Right kidney (tissue), 9 donors: ENCODE results near the gene CD2AP.
"Not testable (repeated sequence)": the region's sequence is repeated elsewhere in the genome, so short reads cannot be mapped to it uniquely, and the experiment has no call there.

Experiments
- DNase-seq: peaks from one replicate; pipeline ENCODE4 v3.0.0-alpha.2; 2016
- long read RNA-seq, 8 donors: transcript quantifications; one replicate each; lab custom pipeline, GENCODE V29; 2026

The CD2AP gene
- long read RNA-seq, donor 1, full-length matches to known transcripts = 4 of 38 reads
- long read RNA-seq, donor 1, partial matches to known transcripts = 34 of 38 reads
- long read RNA-seq, donor 1, other reads (novel, unspliced or antisense) = 0 of 38 reads
- long read RNA-seq, donor 2, full-length matches to known transcripts = 3 of 35 reads
- long read RNA-seq, donor 2, partial matches to known transcripts = 32 of 35 reads
- long read RNA-seq, donor 2, other reads (novel, unspliced or antisense) = 0 of 35 reads
- long read RNA-seq, donor 3, full-length matches to known transcripts = 3 of 3 reads
- long read RNA-seq, donor 3, partial matches to known transcripts = 0 of 3 reads
- long read RNA-seq, donor 3, other reads (novel, unspliced or antisense) = 0 of 3 reads
- long read RNA-seq, donor 4, full-length matches to known transcripts = 7 of 7 reads
- long read RNA-seq, donor 4, partial matches to known transcripts = 0 of 7 reads
- long read RNA-seq, donor 4, other reads (novel, unspliced or antisense) = 0 of 7 reads
- long read RNA-seq, donor 5, full-length matches to known transcripts = 8 of 8 reads
- long read RNA-seq, donor 5, partial matches to known transcripts = 0 of 8 reads
- long read RNA-seq, donor 5, other reads (novel, unspliced or antisense) = 0 of 8 reads
- long read RNA-seq, donor 6, full-length matches to known transcripts = 3 of 17 reads
- long read RNA-seq, donor 6, partial matches to known transcripts = 14 of 17 reads
- long read RNA-seq, donor 6, other reads (novel, unspliced or antisense) = 0 of 17 reads
- long read RNA-seq, donor 7, full-length matches to known transcripts = 6 of 82 reads
- long read RNA-seq, donor 7, partial matches to known transcripts = 76 of 82 reads
- long read RNA-seq, donor 7, other reads (novel, unspliced or antisense) = 0 of 82 reads
- long read RNA-seq, donor 8, full-length matches to known transcripts = 5 of 5 reads
- long read RNA-seq, donor 8, partial matches to known transcripts = 0 of 5 reads
- long read RNA-seq, donor 8, other reads (novel, unspliced or antisense) = 0 of 5 reads

GRCh38 chr6:47477497-47478232 is at the start of gene CD2AP:
Gene CD2AP (plus strand): TSS chr6:47477789. CDS start chr6:47478245, 456 bp downstream.
- DNase-seq = peak; percentile 92

- no peak for DNase-seq
These were observed 49.3 kb upstream of the CD2AP start for GRCh38 chr6:47428288-47428687.

GRCh38 chr6:47428746-47429664 is 48.6 kb upstream of the CD2AP start:
- DNase-seq = no peak

GRCh38 chr6:47434372-47435253 is 43.0 kb upstream of the CD2AP start:
- no peak for DNase-seq

- DNase-seq = no peak
These were observed 42.4 kb upstream of the CD2AP start for GRCh38 chr6:47435254-47435612.

- DNase-seq = no peak
These were observed 40.0 kb upstream of the CD2AP start for GRCh38 chr6:47437592-47437991.

- no peak for DNase-seq
These were observed 38.9 kb upstream of the CD2AP start for GRCh38 chr6:47438481-47439347.

- DNase-seq = no peak
These were observed 38.3 kb upstream of the CD2AP start for GRCh38 chr6:47439348-47439668.

- DNase-seq = no peak
These were observed 36.9 kb upstream of the CD2AP start for GRCh38 chr6:47440719-47441118.

- DNase-seq = not testable (repeated sequence)
These were observed 32.6 kb upstream of the CD2AP start for GRCh38 chr6:47444964-47445363.

- no peak for DNase-seq
These were observed 30.8 kb upstream of the CD2AP start for GRCh38 chr6:47446669-47447330.

- DNase-seq = no peak
These were observed 29.9 kb upstream of the CD2AP start for GRCh38 chr6:47447722-47448121.

- DNase-seq = no peak
These were observed 26.4 kb upstream of the CD2AP start for GRCh38 chr6:47451162-47451561.

- no peak for DNase-seq
These were observed 24.7 kb upstream of the CD2AP start for GRCh38 chr6:47452899-47453298.

- DNase-seq = no peak
These were observed 24.1 kb upstream of the CD2AP start for GRCh38 chr6:47453372-47453936.

GRCh38 chr6:47454713-47455396 is 22.7 kb upstream of the CD2AP start:
- DNase-seq = no peak

GRCh38 chr6:47455533-47456209 is 21.9 kb upstream of the CD2AP start:
- no peak for DNase-seq
